A673 (cell line): ENCODE measurements around the gene ITPKC.

Source experiments
- CTCF ChIP-seq: fragments of 300-800, 200-600 bp; sonication (generic); conservative IDR thresholded peaks from 2 replicates; pipeline ENCODE4 v1.5.1; 2017; ENCODE audit warnings: low read depth, mild to moderate bottlenecking, antibody characterized with exemption, low read length, moderate library complexity, mixed read lengths
- EZH2 ChIP-seq: fragments of 200-600 bp; sonication (generic); IDR thresholded peaks from 2 replicates; pipeline ENCODE4 v1.6.1; 2017; ENCODE audit warnings: borderline replicate concordance, low read depth, mild to moderate bottlenecking, mixed read lengths, antibody characterized with exemption, low read length; ENCODE audit not compliant: poor library complexity, severe bottlenecking

DNA sequence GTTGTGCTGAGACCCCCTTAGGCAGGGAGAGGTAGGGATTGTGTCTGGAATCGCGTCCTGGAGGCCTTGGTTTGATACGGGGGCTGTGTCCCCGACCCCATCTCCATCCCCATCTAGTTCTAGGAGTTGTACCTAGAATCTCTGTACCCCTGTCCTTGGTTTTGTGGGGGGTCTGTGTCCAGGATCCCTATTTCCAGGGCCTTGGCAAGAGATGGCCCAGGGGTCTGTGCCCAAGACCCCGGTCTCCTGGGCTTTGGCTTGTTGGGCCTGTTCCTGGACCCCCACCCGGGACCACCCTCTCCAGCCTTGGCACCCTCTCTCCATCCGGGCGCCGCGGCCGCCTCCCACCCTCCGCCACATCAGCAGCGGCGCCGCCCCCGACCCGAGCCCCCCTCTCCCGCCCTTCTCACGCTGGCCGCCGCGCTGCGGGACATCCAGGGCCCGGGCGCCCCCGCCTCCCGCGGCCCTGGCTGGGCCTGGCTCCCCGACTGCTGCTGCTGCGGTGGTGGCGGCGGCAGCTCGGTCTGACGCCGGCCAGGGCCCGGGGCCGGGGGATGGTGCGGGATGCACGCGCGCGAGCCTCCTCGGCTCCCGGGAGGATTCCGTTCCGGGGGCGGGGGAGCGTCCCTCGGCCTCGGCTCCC is 26.7 kb upstream of the ITPKC start, which contains the start of gene NUMBL:
- TF ChIP-seq CTCF (no peak), EZH2 (no peak)
